DND-41 (cell line): ENCODE data around the gene HOGA1.

Experiments used
- ATAC-seq: fragments of 200-7000 bp; cut with Tn5 transposase; 3 replicates; pipeline ENCODE4 v1.9.1; 2021; ENCODE audit warnings: low read depth; ENCODE audit not compliant: insufficient read depth
- DNase-seq: peaks from one replicate; pipeline ENCODE4 v3.0.0-alpha.2; 2020
- H2AFZ ChIP-seq: 2 replicates; pipeline ENCODE4 v1.6.0; 2012; ENCODE audit warnings: low read depth, low read length
- H3K27ac ChIP-seq: 2 replicates; pipeline ENCODE4 v1.5.1; 2012; ENCODE audit warnings: low read length, inconsistent platforms
- H3K27me3 ChIP-seq: fragments of 200-600 bp; sonication (generic); 2 replicates; pipeline ENCODE4 v1.6.0; 2012; ENCODE audit warnings: low read length, mild to moderate bottlenecking, inconsistent platforms; ENCODE audit not compliant: insufficient read depth, poor library complexity
- H3K36me3 ChIP-seq: 2 replicates; pipeline ENCODE4 v1.5.1; 2012; ENCODE audit warnings: low read length, inconsistent platforms; ENCODE audit not compliant: insufficient read depth
- H3K4me1 ChIP-seq: 2 replicates; pipeline ENCODE4 v1.5.1; 2012; ENCODE audit warnings: mild to moderate bottlenecking, low read length; ENCODE audit not compliant: insufficient read depth
- H3K4me2 ChIP-seq: 2 replicates; pipeline ENCODE4 v1.6.0; 2012; ENCODE audit warnings: mild to moderate bottlenecking, moderate library complexity, low read length, inconsistent platforms; ENCODE audit not compliant: insufficient read depth
- H3K4me3 ChIP-seq, 2 experiments: fragments of 200-600 bp in 1 of 2; shearing (Covaris generic) in 1 of 2; 2 replicates each; pipeline ENCODE4 v1.5.1; 2012 to 2016; ENCODE audit warnings: inconsistent platforms in 2 of 2, low read length in 2 of 2, mild to moderate bottlenecking in 2 of 2, low read depth in 1 of 2, moderate library complexity in 1 of 2
- H3K79me2 ChIP-seq: 2 replicates; pipeline ENCODE4 v1.6.0; 2012; ENCODE audit warnings: low read length, inconsistent platforms; ENCODE audit not compliant: insufficient read depth
- H3K9ac ChIP-seq: 2 replicates; pipeline ENCODE4 v1.6.0; 2012; ENCODE audit warnings: low read depth, mild to moderate bottlenecking, inconsistent platforms, low read length, moderate library complexity
- H3K9me3 ChIP-seq: 2 replicates; pipeline ENCODE4 v1.5.1; 2012; ENCODE audit warnings: low read length, moderate library complexity, mild to moderate bottlenecking, inconsistent platforms; ENCODE audit not compliant: insufficient read depth, severe bottlenecking
- H4K20me1 ChIP-seq: 2 replicates; pipeline ENCODE4 v1.6.0; 2012; ENCODE audit warnings: low read length; ENCODE audit not compliant: insufficient read depth
- CTCF ChIP-seq: IDR thresholded peaks from 2 replicates; pipeline ENCODE4 v1.5.1; 2012; ENCODE audit warnings: borderline replicate concordance, low read length, moderate library complexity, mild to moderate bottlenecking; ENCODE audit not compliant: poor library complexity, severe bottlenecking; ENCODE audit errors: extremely low read depth
- EZH2 ChIP-seq: IDR thresholded peaks from 3 replicates; pipeline ENCODE4 v1.6.1; 2012; ENCODE audit warnings: borderline replicate concordance, low read depth, mild to moderate bottlenecking, moderate library complexity, low read length, inconsistent platforms; ENCODE audit not compliant: severe bottlenecking

Gene HOGA1

GRCh38 chr10:97584060-97584797 is at the start of gene HOGA1:
Gene HOGA1, plus strand, starts transcription at chr10:97584389. Its CDS starts 315 bp downstream, at chr10:97584704.
- DNase-seq (no peak), ATAC-seq (no peak)
- no peak within 1 kb of the TSS for H3K27ac ChIP-seq
- no peaks in the 10 kb centered on the region for H3K79me2 ChIP-seq
- H3K36me3 ChIP-seq: no peaks in the 10 kb centered on the region
- H3K4me3 ChIP-seq: no peak within 1 kb of the TSS
- no peaks in the 10 kb centered on the region for H3K4me1 ChIP-seq
- no peak within 1 kb of the TSS for H3K4me2 ChIP-seq
- H3K9me3 ChIP-seq: no peaks in the 10 kb centered on the region
- TF ChIP-seq CTCF (no peak), EZH2 (no peak)
- no peak within 1 kb of the TSS for H2AFZ ChIP-seq
- H4K20me1 ChIP-seq: no peaks in the 10 kb centered on the region; the same call in 1 of the 2 replicates
- peaks cover 6% of the 10 kb centered on the region for H3K27me3 ChIP-seq
- no peak within 1 kb of the TSS for H3K9ac ChIP-seq

DNA sequence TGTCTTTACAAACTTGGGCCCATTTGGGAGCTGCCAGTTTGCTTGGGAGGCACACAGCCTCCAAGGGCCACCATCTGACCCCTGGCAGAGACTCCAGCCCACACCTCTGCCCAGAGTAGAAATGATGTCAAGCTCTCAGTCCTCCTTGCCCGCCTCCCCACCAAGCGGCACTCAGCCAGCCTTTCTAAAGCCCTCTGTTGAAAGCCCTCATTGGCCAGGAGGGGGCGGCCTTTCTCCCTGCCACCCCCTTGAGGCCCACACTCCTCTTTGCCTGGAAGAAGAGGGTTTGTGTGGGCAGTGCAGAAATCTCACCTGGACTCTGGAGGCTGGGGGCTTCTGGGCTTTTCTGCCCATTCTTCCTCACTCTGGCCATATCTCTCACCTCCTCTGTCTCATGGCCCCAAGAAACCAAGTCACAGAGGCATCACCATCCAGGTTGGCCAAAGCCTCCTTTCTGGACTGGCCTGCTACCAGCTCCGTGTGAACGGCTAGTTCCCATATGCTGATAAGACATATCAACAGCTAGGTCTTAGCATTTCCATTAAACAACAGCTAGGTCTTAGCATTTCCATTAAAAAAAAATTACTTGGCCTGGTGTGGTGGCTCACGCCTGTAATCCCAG is 49.3 kb upstream of the HOGA1 start:
- peak; percentile 69; the same call in 2 of the 3 replicates for ATAC-seq
- H3K9ac ChIP-seq: no peak overlapping the region
- H3K4me2 ChIP-seq: no peak overlapping the region

GRCh38 chr10:97537186-97537869 is 46.9 kb upstream of the HOGA1 start:
- H3K4me2 ChIP-seq: no peak overlapping the region
- DNase-seq: no peak
- no peaks in the 10 kb centered on the region for H3K4me1 ChIP-seq
- TF ChIP-seq EZH2 (no peak), CTCF (no peak)
- ATAC-seq: no peak
- no peaks in the 10 kb centered on the region for H3K36me3 ChIP-seq
- no peak overlapping the region for H3K27ac ChIP-seq
- H4K20me1 ChIP-seq: no peaks in the 10 kb centered on the region; the same call in 1 of the 2 replicates
- H3K9me3 ChIP-seq: no peaks in the 10 kb centered on the region
- no peaks in the 10 kb centered on the region for H3K79me2 ChIP-seq
- H3K27me3 ChIP-seq: no peaks in the 10 kb centered on the region
- no peak overlapping the region for H3K9ac ChIP-seq
- no peak overlapping the region for H3K4me3 ChIP-seq
- H2AFZ ChIP-seq: no peak overlapping the region

More for the DNA sequence above, 49.3 kb upstream of the HOGA1 start:
- Histone ChIP-seq H3K4me3 (no peak overlapping the region), H2AFZ (no peak overlapping the region), H3K9me3 (no peaks in the 10 kb centered on the region), H3K79me2 (no peaks in the 10 kb centered on the region), H4K20me1 (no peaks in the 10 kb centered on the region; the same call in 1 of the 2 replicates), H3K27ac (no peak overlapping the region), H3K36me3 (no peaks in the 10 kb centered on the region), H3K4me1 (no peaks in the 10 kb centered on the region), H3K27me3 (no peaks in the 10 kb centered on the region)
- DNase-seq: peak; percentile 21
- TF ChIP-seq CTCF (peak; percentile 64), EZH2 (no peak)
